ENCODE data around the gene ZNF628.

The ZNF628 gene

DNA sequence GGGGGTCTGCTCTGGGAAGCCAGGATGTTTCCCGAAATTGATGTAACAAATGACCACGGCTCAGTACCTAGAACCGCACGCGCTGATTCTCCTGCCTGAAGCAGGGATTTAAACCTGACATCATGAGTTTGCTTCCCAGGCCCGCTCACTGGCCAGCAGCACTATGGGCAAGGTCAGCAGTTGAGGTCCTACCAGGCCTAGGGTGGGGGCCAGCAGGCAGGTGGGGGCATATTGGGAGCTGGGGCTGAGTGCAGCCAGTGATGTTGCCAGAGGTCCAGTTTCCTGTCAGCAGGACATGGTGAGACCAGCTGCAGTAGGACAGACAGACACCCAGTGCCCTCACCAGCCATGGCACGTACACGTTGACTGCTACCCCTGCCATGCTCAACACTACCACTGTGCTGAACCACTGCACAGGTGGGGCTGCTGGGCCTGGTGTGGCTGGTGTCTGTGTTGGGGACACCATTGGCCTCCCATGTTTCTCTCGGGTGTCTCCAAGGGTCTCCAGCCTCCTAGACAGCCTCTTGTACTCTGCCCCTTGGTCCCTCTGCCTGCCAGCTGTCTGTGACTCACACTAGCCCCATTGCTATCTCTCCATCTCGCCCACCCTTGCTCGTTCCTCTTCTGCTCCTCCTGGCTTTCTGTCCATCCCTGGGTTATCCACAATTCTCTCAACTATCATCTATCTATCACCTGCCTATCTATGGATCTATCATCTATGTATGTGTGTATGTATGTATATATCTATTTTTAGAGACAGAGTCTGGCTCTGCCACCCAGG lies 10.8 kb upstream of the ZNF628 start:
- TF ChIP-seq, protein P1, sequence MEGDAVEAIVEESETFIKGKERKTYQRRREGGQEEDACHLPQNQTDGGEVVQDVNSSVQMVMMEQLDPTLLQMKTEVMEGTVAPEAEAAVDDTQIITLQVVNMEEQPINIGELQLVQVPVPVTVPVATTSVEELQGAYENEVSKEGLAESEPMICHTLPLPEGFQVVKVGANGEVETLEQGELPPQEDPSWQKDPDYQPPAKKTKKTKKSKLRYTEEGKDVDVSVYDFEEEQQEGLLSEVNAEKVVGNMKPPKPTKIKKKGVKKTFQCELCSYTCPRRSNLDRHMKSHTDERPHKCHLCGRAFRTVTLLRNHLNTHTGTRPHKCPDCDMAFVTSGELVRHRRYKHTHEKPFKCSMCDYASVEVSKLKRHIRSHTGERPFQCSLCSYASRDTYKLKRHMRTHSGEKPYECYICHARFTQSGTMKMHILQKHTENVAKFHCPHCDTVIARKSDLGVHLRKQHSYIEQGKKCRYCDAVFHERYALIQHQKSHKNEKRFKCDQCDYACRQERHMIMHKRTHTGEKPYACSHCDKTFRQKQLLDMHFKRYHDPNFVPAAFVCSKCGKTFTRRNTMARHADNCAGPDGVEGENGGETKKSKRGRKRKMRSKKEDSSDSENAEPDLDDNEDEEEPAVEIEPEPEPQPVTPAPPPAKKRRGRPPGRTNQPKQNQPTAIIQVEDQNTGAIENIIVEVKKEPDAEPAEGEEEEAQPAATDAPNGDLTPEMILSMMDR (conservative IDR thresholded peaks at IDR 0.05; ENCODE audit: low read depth, low read length) = no peak
- DNase-seq (ENCODE audit: low read depth) = no peak
- no peak overlapping the region for H3K4me3 ChIP-seq (ENCODE audit: low read depth, low read length)

DNA sequence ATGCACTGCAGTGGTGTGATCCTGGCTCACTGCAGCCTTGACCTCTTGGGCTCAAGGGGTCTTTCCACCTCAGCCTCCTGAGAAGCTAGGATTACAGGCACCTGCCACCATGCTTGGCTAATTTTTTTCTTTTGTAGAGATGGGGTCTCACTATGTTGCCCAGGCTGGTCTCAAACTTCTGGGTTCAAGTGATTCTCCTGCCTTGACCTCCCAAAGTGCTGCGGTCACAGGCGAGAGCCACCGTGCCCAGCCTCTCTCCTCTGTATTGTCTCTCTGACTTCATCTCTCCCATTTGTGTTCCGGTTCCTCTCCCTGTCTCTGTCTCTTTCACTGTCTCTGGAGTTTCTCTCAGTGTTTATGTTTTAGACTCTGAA lies 10.2 kb upstream of the ZNF628 start:
- TF ChIP-seq, protein P1 (conservative IDR thresholded peaks at IDR 0.05; ENCODE audit: low read depth, low read length) = no peak
- H3K4me3 ChIP-seq (ENCODE audit: low read depth, low read length) = no peak overlapping the region
- no peak for DNase-seq (ENCODE audit: low read depth)

DNA sequence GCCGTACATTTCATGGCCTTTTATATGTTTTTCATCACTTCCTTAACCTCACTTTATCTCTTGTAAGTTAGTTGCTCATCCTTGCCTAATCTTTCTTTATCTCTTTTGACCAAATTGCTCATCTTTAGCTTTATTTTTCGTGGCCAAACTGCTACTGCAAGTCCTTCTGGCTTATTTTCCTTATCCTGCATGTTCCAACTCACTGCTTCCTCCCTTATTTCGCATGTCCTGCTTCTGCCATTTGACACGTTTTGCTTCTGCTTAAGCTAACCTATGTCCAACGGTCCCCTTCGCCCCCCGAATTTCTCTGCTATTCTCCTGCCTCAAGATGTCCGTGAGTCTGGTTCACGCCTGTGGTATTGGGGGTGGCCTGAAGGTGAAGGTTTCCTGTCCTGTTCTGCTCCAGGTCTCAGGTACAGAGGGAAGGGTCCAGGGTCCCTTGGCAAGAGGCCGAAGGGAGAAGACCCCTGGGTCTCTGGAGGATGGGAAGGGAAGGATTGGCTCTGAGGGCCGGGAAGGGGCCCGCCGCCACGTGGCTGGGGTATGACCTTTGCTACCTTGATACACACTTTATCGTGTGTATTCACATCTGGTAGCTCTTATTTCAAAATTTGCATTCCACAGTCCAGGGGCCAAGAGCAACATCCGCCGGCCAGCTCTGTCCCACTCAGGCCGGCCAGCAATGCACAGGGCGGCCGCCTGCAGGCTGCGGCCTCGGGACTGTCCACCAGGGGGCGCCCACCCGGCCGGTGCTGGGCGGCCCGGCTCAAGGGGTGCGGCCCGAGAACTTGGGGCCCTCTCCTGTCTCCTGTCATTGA lies 9.0 kb upstream of the ZNF628 start:
- no peak overlapping the region for H3K4me3 ChIP-seq (ENCODE audit: low read depth, low read length)
- TF ChIP-seq, protein P1 (conservative IDR thresholded peaks at IDR 0.05; ENCODE audit: low read depth, low read length) = peak; percentile 67
- peak; percentile 82 for DNase-seq (ENCODE audit: low read depth)

DNA sequence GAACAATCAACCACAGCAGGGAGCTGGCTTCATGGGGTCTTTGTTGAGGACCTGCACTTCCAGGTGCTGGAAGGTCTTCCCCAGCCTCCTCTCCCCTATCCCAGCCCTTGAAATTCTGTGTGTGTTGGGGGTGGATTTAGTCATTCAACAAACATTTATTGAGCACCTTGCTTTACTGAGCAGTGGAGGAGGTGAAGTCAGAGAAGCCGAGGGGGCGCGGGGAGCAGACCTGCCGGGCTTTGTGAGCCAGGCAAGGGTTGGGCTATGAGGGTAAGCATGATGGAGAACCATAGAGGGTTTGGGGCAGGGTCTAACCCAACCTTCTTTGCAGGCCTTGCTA lies 8.4 kb upstream of the ZNF628 start:
- no peak for DNase-seq (ENCODE audit: low read depth)
- H3K4me3 ChIP-seq (ENCODE audit: low read depth, low read length) = no peak overlapping the region
- TF ChIP-seq, protein P1 (conservative IDR thresholded peaks at IDR 0.05; ENCODE audit: low read depth, low read length) = no peak

DNA sequence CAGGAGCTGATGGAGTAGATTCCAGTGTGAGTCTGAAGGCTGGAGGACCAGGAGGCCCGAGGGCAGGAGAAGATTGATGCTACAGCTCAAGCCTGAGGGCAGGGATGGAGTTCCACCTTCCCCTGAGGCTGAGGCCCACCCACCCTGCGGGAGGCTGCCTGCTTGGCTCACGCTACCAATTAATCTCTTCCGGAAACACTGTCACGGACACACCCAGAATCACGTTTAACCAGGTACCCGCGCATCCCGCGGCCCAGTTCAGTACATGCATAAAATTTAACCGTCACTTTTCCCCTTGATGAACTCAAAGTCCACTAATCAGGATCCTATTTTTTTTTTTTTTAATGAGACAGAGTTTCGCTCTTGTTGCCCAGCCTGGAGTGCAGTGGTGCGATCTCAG lies 5.2 kb upstream of the ZNF628 start:
- TF ChIP-seq, protein P1 (conservative IDR thresholded peaks at IDR 0.05; ENCODE audit: low read depth, low read length) = no peak

DNA sequence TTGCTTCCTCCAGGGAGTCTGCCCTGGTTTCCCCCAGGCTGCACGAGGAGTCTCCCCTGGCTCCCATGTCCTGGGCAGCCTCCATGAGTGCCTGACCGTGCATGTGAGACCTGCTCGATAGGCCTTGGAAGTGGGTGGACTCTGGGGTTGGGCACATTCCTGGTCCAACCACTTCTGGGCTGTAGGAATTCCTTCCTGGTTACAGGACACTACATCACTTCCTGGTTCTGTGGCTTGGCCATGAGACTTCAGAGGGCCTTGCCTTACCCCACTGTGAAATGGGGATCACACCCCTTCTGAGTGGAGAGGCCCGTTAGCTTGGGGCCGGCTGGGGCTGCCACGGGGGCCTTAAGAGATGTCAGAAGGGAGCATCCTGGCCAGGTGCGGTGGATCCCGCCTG lies 4.0 kb upstream of the ZNF628 start:
- TF ChIP-seq, protein P1 (conservative IDR thresholded peaks at IDR 0.05; ENCODE audit: low read depth, low read length) = no peak
- no peak overlapping the region for H3K4me3 ChIP-seq (ENCODE audit: low read depth, low read length)
- DNase-seq (ENCODE audit: low read depth) = peak; percentile 70

More for the DNA sequence above, 5.2 kb upstream of the ZNF628 start:
- no peak overlapping the region for H3K4me3 ChIP-seq (ENCODE audit: low read depth, low read length)
- DNase-seq (ENCODE audit: low read depth) = no peak
